Renal pelvis (tissue), 12 donors: ENCODE data around the gene PALS2. TPM values are rescaled to one million over a fixed set of nuclear protein-coding genes. Genes with fewer than 3 reads are reported as not detected.

ENCODE experiments used
- DNase-seq: peaks from one replicate; pipeline ENCODE4 v3.0.0-alpha.2; 2013
- long read RNA-seq, 16 experiments: transcript quantifications; one replicate each; lab custom pipeline, GENCODE V29; 2026
- polyA plus RNA-seq, 3 donors: library from polyadenylated mRNA; unstranded; fragments of 120-200 nt; gene quantifications; one replicate each; pipeline ENCODE4 v1.2.1, GENCODE V29; 2013; ENCODE audit not compliant: insufficient read length in 3 of 3

The PALS2 gene
- polyA plus RNA-seq: 10 to 100 TPM in 2 of 3 donors, 1 to 10 TPM in 1; 9.8 to 12.1 (median 10.9) TPM
- long read RNA-seq, donor 1: 0 reads
- long read RNA-seq, donor 2: 0 reads
- long read RNA-seq, donor 3, partial matches to known transcripts: 0 of 1 reads
- long read RNA-seq, donor 3, other reads (novel, unspliced or antisense): 0 of 1 reads
- long read RNA-seq, donor 4: 0 reads
- long read RNA-seq, donor 5: 0 reads
- long read RNA-seq, donor 6, partial matches to known transcripts: 5 of 6 reads
- long read RNA-seq, donor 6, other reads (novel, unspliced or antisense): 0 of 6 reads
- long read RNA-seq, donor 7: 0 reads
- long read RNA-seq, donor 8: 0 reads
- long read RNA-seq, donor 9: 0 reads
- long read RNA-seq, donor 10, partial matches to known transcripts: 0 of 1 reads
- long read RNA-seq, donor 10, other reads (novel, unspliced or antisense): 0 of 1 reads
- long read RNA-seq, donor 11, partial matches to known transcripts: 0 of 2 reads
- long read RNA-seq, donor 11, other reads (novel, unspliced or antisense): 0 of 2 reads
- long read RNA-seq, donor 12, full-length matches to known transcripts: 3 of 3 reads
- long read RNA-seq, donor 12, partial matches to known transcripts: 0 of 3 reads
- long read RNA-seq, donor 12, other reads (novel, unspliced or antisense): 0 of 3 reads
- long read RNA-seq, donor 13, full-length matches to known transcripts: 1 of 1 reads
- long read RNA-seq, donor 13, partial matches to known transcripts: 0 of 1 reads
- long read RNA-seq, donor 13, other reads (novel, unspliced or antisense): 0 of 1 reads
- long read RNA-seq, donor 14, full-length matches to known transcripts: 1 of 6 reads
- long read RNA-seq, donor 14, partial matches to known transcripts: 5 of 6 reads
- long read RNA-seq, donor 14, other reads (novel, unspliced or antisense): 0 of 6 reads
- long read RNA-seq, donor 15, full-length matches to known transcripts: 2 of 2 reads
- long read RNA-seq, donor 15, partial matches to known transcripts: 0 of 2 reads
- long read RNA-seq, donor 15, other reads (novel, unspliced or antisense): 0 of 2 reads
- long read RNA-seq, donor 16, full-length matches to known transcripts: 2 of 2 reads
- long read RNA-seq, donor 16, partial matches to known transcripts: 0 of 2 reads
- long read RNA-seq, donor 16, other reads (novel, unspliced or antisense): 0 of 2 reads

DNA sequence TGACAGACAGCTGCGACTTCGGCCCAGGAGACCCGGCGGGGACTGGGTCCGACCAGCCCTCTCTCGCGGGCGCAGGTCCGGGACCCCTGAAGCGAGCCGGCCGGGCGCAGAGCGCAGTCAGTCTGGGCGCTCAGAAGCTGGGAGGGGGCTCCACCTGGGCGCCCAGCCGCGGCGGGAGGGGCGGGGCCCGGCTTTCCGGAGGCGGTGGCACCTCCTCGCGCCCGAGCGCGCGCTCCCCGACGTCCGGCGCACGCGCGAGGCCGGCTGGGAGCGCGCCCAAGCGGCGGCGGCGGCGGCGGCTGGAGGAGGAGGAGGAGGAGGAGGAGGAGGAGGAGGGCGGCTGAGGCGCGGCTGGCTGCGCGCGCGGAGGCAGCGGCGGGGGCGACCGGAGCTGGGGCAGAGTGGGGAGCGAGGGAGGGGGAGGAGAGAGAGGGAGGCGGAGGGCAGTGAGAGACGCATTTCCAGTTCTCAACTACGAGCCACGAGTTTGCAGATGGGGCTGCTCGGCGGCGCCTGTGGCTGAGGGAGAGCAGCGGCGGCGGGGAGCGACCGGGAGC is at the start of gene PALS2:
PALS2 (plus strand) TSS at position 456 of the 557 bp plus-strand sequence. CDS start 50,216 bp downstream, outside the sequence.
- peak; percentile 76 for DNase-seq

- no peak for DNase-seq
Measured at GRCh38 chr7:24531255-24531654, 42.0 kb upstream of the PALS2 start.

DNA sequence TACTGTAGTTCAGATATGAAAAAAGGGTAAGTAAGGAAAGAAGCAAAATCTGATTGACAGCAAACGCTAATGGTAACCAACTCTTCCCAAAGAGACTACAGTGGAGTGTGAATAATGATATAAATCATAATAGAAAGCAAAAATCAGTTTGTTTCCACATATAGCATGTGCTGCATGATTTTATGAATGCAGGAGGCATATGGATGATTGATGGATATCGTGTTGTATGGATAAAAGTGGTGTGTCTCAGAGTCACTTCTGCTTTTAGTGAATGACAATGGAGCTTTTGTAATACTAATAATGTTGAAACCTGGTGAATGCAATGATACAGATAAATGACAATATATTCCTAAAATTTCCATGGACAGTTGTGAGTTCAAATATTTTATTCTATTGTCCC is 36.6 kb upstream of the PALS2 start:
- DNase-seq: no peak

GRCh38 chr7:24540956-24541355 is 32.3 kb upstream of the PALS2 start:
- no peak for DNase-seq

GRCh38 chr7:24545215-24545614 is 28.0 kb upstream of the PALS2 start:
- no peak for DNase-seq

- no peak for DNase-seq
Measured at GRCh38 chr7:24548390-24548789, 24.9 kb upstream of the PALS2 start.

DNA sequence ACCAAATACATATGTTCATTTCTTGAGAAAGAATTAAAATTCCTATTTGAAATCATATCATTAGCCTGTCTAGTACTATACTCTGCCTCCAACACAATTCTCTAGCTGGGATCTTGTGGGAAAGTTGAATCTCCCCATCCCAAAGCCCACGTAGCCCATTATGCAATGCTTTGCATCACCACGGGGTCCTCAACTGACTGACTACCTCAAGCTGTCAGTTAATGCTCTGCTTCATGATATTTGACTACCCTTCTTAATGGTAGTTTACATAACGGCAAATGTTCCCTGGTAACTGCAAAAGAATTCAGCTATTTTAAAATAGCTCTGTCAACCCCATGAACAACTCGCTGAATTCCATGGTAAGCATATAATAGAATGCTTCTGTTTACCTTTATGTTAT is 23.3 kb upstream of the PALS2 start:
- no peak for DNase-seq

DNA sequence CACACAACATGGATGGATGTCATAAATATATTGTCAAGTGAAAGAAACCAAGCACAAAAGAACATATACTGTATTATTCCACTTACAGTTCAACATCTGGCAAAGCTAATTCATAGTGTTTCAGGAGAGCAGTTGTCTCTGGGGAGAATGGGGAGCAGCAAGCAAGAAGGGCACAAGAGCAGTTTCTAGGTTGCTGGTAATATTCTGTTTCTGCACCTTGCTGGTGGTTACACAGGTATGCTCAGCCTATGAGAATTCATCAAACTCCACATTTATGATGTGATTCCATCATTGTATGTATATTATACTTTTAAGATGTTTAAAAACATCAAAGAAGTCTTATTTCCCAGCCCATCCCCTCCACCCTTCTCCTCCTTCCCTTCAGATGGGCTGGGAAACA is 18.1 kb upstream of the PALS2 start:
- no peak for DNase-seq

DNA sequence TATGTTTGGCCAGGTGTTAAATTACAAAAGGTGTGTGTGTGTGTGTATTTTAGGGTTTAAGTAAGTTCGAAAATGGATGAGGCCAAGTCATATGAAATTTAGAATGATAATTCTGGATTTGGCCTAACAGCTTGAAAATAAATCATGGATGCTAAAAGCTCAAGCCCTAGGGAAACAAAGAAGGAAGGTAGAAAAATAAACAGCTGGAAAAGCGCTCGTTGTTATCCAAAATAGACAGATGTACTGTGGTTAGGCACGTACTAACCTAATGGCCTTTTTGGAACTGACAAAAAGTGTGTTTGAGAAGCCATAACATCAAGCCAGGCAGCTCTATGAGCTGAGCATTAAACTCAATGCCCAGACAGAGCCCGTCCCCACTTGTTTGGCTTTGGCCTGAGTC is 17.5 kb upstream of the PALS2 start:
- DNase-seq: no peak

GRCh38 chr7:24560772-24561171 is 12.5 kb upstream of the PALS2 start:
- no peak for DNase-seq

DNA sequence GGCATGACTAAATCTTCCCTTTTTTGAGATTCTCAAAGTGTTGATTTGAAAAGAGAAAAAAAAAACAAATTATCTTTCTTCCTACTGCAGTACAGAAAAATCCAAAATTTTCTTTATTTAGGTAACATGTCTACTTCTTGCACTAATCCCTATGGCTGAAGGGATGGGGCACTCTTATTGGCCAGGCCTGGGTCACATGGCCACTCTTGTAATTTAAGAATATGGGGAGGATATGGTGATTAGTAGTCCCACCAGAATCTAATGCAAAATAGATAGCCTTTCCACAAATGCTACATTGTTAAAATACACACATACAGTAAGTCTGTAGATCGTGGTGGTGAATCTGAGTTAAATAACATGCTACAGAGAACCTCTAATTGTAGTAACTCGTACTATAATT is 7.0 kb upstream of the PALS2 start:
- no peak for DNase-seq

GRCh38 chr7:24570983-24571382 is 2.3 kb upstream of the PALS2 start:
- no peak for DNase-seq

GRCh38 chr7:24572016-24572392 is 1.2 kb upstream of the PALS2 start:
- no peak for DNase-seq

GRCh38 chr7:24572393-24572996 is 757 bp upstream of the PALS2 start:
- DNase-seq: peak; percentile 47

- DNase-seq: peak; percentile 42
Measured at GRCh38 chr7:24573554-24574338, 494 bp downstream of the PALS2 start.

GRCh38 chr7:24574386-24574785 is 1.1 kb downstream of the PALS2 start:
- peak; percentile 14 for DNase-seq

DNA sequence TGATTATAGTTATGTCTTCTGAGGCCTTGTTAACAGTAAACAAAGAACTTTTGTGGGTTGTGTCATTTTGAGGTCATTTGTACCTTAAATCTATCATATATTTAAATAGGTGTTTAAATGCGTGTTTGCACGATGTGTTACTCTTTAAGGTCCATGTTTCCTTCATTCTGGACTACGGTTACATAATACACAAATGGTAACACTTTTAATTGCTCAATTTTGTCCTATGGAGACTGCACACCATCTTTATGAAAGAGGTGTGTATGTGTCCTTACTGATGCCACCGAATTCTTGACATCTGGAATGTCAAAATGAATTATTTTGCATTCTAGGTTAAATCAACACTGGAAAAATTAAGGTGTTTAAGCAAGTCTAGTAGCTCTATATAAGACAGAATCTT is 1.7 kb downstream of the PALS2 start:
- no peak for DNase-seq

- peak; percentile 39 for DNase-seq
Measured at GRCh38 chr7:24576171-24577025, 3.1 kb downstream of the PALS2 start.

GRCh38 chr7:24578052-24578451 is 4.8 kb downstream of the PALS2 start:
- DNase-seq: no peak
